OCI-LY1 (cell line): Measurements from ENCODE around the gene NBEA.

Experiments
- H2AFZ ChIP-seq: fragments of 200-600 bp; sonication (generic), shearing (Covaris generic); 2 replicates; pipeline ENCODE4 v1.6.0; 2014; ENCODE audit warnings: antibody characterized with exemption, mild to moderate bottlenecking, low read length
- H3F3A ChIP-seq: fragments of 200-600 bp; sonication (generic), shearing (Covaris generic); 2 replicates; pipeline ENCODE4 v1.6.0; 2014; ENCODE audit warnings: mild to moderate bottlenecking, antibody characterized with exemption, low read length, moderate library complexity; ENCODE audit not compliant: insufficient read depth
- H3K27ac ChIP-seq: fragments of 200-600 bp; sonication (generic); 2 replicates; pipeline ENCODE4 v1.5.1; 2014; ENCODE audit warnings: low read length, mixed run types, mild to moderate bottlenecking, low read depth; ENCODE audit not compliant: poor library complexity, severe bottlenecking
- H3K27me3 ChIP-seq: fragments of 200-600 bp; sonication (generic); 2 replicates; pipeline ENCODE4 v1.6.0; 2014; ENCODE audit warnings: antibody characterized with exemption, mild to moderate bottlenecking, low read length, moderate library complexity; ENCODE audit not compliant: insufficient read depth
- H3K36me3 ChIP-seq: fragments of 200-600 bp; sonication (generic); 2 replicates; pipeline ENCODE4 v1.6.1; 2014; ENCODE audit warnings: mild to moderate bottlenecking, antibody characterized with exemption, low read length, moderate library complexity, mixed read lengths; ENCODE audit not compliant: insufficient read depth
- H3K4me1 ChIP-seq: fragments of 200-600 bp; sonication (generic); 2 replicates; pipeline ENCODE4 v1.5.1; 2014; ENCODE audit warnings: mild to moderate bottlenecking, low read length, moderate library complexity; ENCODE audit not compliant: insufficient read depth, severe bottlenecking
- H3K4me2 ChIP-seq: fragments of 200-600 bp; sonication (generic), shearing (Covaris generic); 2 replicates; pipeline ENCODE4 v1.6.1; 2014; ENCODE audit warnings: low read length
- H3K4me3 ChIP-seq: fragments of 200-600 bp; sonication (generic); 2 replicates; pipeline ENCODE4 v1.5.1; 2014; ENCODE audit warnings: low read length, low read depth, mild to moderate bottlenecking, mixed read lengths; ENCODE audit not compliant: poor library complexity, severe bottlenecking
- H3K79me2 ChIP-seq: fragments of 200-600 bp; shearing (Covaris generic); 2 replicates; pipeline ENCODE4 v1.6.1; 2016; ENCODE audit warnings: mixed run types, low read length, mixed read lengths; ENCODE audit not compliant: insufficient read depth
- H3K9ac ChIP-seq: fragments of 200-600 bp; sonication (generic), shearing (Covaris generic); 2 replicates; pipeline ENCODE4 v1.6.1; 2014; ENCODE audit warnings: mild to moderate bottlenecking, low read length, mixed read lengths
- H3K9me2 ChIP-seq: fragments of 200-600 bp; sonication (generic), shearing (Covaris generic); 2 replicates; pipeline ENCODE4 v1.6.1; 2014; ENCODE audit warnings: low read depth, mild to moderate bottlenecking, low read length, mixed read lengths
- H3K9me3 ChIP-seq: fragments of 200-600 bp; shearing (Covaris generic); 2 replicates; pipeline ENCODE4 v1.6.1; 2014; ENCODE audit warnings: low read length, mixed read lengths
- H4K20me1 ChIP-seq: fragments of 200-600 bp; sonication (generic), shearing (Covaris generic); 2 replicates; pipeline ENCODE4 v1.6.0; 2016; ENCODE audit warnings: mild to moderate bottlenecking, low read length; ENCODE audit not compliant: insufficient read depth
- EZH2 ChIP-seq: fragments of 200-600 bp; sonication (generic), shearing (Covaris generic); IDR thresholded peaks from 2 replicates; pipeline ENCODE4 v1.8.0; 2017; ENCODE audit warnings: borderline replicate concordance, mixed run types, mild to moderate bottlenecking, antibody characterized with exemption, low read length, moderate library complexity, mixed read lengths
- TF ChIP-seq, protein P1 (sequence below): fragments of 200-600 bp; sonication (generic), shearing (Covaris generic); IDR thresholded peaks from 2 replicates; pipeline ENCODE4 v1.5.1; 2017; ENCODE audit warnings: mild to moderate bottlenecking, antibody characterized with exemption, low read length, moderate library complexity, mixed read lengths

Gene NBEA

DNA sequence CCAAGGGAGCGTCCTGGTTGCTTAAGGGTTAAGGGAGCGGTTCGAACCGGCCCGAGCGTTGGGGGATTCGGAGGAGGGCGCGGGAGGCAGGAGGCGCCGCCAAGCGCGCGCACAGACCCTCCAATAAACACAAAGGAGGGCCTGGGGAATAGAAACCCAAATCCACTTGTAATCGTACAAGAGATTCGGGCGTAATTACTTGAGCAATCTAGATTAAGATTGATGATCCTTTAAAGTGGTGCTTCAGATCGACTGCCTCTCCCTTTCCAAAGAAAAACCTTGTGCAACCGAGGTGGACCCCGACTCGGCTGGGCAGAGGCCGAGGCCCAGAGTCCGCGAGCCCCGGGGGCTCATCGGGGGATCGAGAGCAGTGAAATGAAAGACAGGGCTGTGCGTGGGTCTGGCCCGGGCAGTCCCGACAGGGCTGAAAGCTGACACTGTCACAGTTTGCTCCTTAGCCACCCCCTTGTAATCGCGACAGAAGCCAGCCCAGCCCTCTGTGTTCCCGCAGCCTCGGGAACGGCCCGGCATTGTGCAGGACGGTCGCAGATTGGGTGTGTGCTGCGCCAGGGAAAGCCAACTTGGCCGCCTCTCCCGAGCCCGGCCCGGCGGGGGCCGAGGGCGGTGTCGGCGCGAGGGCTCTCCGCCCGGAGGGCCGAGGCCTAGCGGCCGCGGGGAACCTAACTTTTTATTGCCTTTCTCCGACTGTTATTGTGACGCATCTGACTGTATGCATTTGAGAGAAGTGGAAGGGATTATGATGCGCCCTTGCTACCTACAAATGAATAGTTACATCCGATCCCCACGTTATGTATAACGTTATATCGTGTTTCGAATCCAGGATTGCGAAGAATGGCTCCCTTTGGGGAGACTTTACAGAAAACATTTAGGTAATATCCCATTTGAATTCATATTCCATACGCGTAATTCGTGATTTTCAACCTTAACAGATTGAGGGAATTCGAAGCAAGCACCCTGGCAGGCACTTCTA, 528.9 kb downstream of the NBEA start:
- Histone ChIP-seq H3F3A (no peaks in the 10 kb centered on the region), H3K9me3 (no peaks in the 10 kb centered on the region), H3K9me2 (no peaks in the 10 kb centered on the region), H3K36me3 (no peaks in the 10 kb centered on the region), H3K27me3 (no peaks in the 10 kb centered on the region), H3K4me2 (no peak overlapping the region), H3K4me1 (peaks cover 5% of the 10 kb centered on the region), H3K79me2 (peaks cover 13% of the 10 kb centered on the region), H4K20me1 (no peaks in the 10 kb centered on the region), H3K27ac (no peak overlapping the region), H3K4me3 (no peak overlapping the region), H3K9ac (no peak overlapping the region), H2AFZ (no peak overlapping the region)
- no peak for TF ChIP-seq EZH2
- TF ChIP-seq, protein P1, sequence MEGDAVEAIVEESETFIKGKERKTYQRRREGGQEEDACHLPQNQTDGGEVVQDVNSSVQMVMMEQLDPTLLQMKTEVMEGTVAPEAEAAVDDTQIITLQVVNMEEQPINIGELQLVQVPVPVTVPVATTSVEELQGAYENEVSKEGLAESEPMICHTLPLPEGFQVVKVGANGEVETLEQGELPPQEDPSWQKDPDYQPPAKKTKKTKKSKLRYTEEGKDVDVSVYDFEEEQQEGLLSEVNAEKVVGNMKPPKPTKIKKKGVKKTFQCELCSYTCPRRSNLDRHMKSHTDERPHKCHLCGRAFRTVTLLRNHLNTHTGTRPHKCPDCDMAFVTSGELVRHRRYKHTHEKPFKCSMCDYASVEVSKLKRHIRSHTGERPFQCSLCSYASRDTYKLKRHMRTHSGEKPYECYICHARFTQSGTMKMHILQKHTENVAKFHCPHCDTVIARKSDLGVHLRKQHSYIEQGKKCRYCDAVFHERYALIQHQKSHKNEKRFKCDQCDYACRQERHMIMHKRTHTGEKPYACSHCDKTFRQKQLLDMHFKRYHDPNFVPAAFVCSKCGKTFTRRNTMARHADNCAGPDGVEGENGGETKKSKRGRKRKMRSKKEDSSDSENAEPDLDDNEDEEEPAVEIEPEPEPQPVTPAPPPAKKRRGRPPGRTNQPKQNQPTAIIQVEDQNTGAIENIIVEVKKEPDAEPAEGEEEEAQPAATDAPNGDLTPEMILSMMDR: no peak

DNA sequence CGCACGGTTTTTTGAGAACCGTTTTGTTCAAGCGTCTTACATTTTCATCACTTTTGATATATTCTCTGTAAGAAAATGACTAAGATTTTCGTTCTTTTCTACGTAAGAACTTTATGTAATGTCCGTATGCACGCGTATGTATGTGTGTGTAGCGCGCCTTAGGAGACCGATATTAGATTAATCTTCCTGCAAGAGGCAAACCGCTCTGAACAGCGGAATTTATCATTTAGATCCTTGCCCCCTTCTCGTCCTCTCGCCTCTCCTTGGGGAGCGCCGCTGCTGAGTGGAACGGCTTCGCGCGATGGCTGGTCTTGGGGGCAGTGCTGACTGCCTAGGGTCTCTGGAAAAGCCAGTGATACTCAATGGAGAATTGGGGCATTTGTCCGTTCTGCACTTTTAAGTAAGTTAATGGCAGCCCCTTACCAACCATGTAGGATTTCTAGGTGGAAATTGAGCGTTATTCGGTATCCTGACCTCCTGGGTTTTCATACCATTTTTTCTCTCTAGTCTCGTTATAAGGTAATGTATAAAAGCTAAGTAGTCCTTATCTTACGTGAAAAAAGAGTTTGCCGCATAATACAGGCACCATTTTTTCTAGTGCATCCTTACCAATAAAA, 529.7 kb downstream of the NBEA start:
- Histone ChIP-seq H3K27ac (no peak overlapping the region), H2AFZ (no peak overlapping the region), H3K4me2 (no peak overlapping the region), H3K27me3 (no peaks in the 10 kb centered on the region), H3K9me3 (no peaks in the 10 kb centered on the region), H3K36me3 (no peaks in the 10 kb centered on the region), H3K4me1 (peaks cover 5% of the 10 kb centered on the region), H3K9ac (no peak overlapping the region), H3K79me2 (peaks cover 13% of the 10 kb centered on the region), H3F3A (no peaks in the 10 kb centered on the region), H3K9me2 (no peaks in the 10 kb centered on the region), H3K4me3 (no peak overlapping the region), H4K20me1 (no peaks in the 10 kb centered on the region)
- TF ChIP-seq EZH2: no peak
- TF ChIP-seq, protein P1: no peak

DNA sequence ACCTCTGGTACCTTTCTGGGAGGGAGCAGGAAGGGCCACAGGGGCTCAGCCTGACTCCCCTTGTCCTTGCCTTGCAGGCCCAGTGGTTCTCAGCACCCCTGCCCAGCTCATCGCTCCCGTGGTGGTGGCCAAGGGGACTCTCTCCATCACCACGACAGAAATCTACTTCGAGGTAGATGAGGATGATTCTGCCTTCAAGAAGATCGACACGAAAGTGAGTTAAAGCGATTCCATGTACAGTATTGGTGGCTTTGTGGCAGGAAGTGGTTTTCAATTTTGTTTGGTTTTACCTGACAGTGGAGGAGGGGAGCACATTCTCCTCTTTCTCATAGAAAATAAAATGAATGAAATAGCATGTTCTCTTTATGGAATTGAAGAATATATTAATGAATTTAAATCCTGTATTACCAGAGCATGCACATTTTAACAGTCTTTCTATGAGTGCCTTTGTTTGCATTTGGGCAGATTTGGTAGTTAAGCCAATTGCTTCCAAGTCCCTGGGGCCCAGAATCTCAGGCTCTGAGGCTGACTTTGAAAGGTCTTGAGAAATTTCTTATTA, 530.3 kb downstream of the NBEA start:
- Histone ChIP-seq H3K79me2 (peaks cover 13% of the 10 kb centered on the region), H4K20me1 (no peaks in the 10 kb centered on the region), H3K4me2 (no peak overlapping the region), H3K36me3 (no peaks in the 10 kb centered on the region), H3K27ac (no peak overlapping the region), H3K4me1 (peaks cover 8% of the 10 kb centered on the region), H2AFZ (no peak overlapping the region), H3K9ac (no peak overlapping the region), H3K4me3 (no peak overlapping the region), H3K9me2 (no peaks in the 10 kb centered on the region), H3F3A (no peaks in the 10 kb centered on the region), H3K27me3 (no peaks in the 10 kb centered on the region), H3K9me3 (no peaks in the 10 kb centered on the region)
- TF ChIP-seq EZH2: no peak
- TF ChIP-seq, protein P1: no peak
